ENCODE data around the gene AGMO. TPM values are rescaled to one million over a fixed set of nuclear protein-coding genes. Genes with fewer than 3 reads are reported as not detected.

AGMO gene
- total RNA-seq, 1 donor, result not detected

DNA sequence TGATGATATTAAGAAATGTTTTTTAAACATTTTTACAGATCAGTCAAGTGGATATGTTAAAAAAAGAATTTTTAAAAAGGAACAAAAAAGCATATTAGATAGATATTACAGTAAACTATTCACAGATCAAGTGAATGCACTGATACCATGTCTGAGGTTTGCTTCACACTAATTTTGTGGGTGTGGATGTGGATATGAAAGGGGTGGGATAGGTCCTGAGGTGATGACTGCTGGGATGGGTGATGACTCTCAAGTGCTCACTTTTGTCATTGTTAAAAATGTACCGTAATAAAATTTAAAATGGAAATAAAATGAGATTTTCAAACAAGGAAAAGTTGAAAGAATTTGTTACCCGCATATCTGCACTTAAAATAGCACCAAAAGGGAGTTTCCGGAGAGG lies 54.1 kb downstream of the AGMO start:
- no peak overlapping the region for H3K4me3 ChIP-seq (ENCODE audit: low read depth, low read length)
- DNase-seq (ENCODE audit: low read depth), result no peak
- TF ChIP-seq, protein P1, sequence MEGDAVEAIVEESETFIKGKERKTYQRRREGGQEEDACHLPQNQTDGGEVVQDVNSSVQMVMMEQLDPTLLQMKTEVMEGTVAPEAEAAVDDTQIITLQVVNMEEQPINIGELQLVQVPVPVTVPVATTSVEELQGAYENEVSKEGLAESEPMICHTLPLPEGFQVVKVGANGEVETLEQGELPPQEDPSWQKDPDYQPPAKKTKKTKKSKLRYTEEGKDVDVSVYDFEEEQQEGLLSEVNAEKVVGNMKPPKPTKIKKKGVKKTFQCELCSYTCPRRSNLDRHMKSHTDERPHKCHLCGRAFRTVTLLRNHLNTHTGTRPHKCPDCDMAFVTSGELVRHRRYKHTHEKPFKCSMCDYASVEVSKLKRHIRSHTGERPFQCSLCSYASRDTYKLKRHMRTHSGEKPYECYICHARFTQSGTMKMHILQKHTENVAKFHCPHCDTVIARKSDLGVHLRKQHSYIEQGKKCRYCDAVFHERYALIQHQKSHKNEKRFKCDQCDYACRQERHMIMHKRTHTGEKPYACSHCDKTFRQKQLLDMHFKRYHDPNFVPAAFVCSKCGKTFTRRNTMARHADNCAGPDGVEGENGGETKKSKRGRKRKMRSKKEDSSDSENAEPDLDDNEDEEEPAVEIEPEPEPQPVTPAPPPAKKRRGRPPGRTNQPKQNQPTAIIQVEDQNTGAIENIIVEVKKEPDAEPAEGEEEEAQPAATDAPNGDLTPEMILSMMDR (IDR thresholded peaks at IDR 0.05; ENCODE audit: insufficient read depth, low read depth, low read length), result no peak

- H3K4me3 ChIP-seq (ENCODE audit: low read depth, low read length), result no peak overlapping the region
- no peak for DNase-seq (ENCODE audit: low read depth)
- TF ChIP-seq, protein P1 (IDR thresholded peaks at IDR 0.05; ENCODE audit: insufficient read depth, low read depth, low read length), result no peak
These were observed 54.6 kb downstream of the AGMO start for GRCh38 chr7:15507171-15507570.

DNA sequence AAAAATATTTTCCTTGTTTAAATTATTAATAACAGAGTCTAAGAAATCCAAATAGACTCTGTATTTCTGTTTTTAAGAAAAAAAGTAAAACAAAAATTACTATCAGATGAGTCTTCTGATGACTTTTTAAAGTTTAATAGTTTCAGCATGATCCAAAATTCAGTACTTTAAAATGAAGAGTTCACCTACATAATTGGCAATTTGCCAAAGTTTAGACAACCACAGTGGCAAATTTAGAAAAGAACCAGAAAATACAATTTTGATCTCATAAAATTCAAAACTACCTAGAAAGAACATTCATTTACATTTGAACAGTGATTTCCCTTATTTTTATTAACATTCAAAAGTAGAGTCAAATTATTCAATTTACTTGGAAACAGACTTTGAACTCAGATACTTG lies 56.1 kb downstream of the AGMO start:
- no peak for DNase-seq (ENCODE audit: low read depth)
- TF ChIP-seq, protein P1 (IDR thresholded peaks at IDR 0.05; ENCODE audit: insufficient read depth, low read depth, low read length), result no peak
- H3K4me3 ChIP-seq (ENCODE audit: low read depth, low read length), result no peak overlapping the region

GRCh38 chr7:15504351-15504750 lies 57.5 kb downstream of the AGMO start:
- no peak for DNase-seq (ENCODE audit: low read depth)
- TF ChIP-seq, protein P1 (IDR thresholded peaks at IDR 0.05; ENCODE audit: insufficient read depth, low read depth, low read length), result no peak
- H3K4me3 ChIP-seq (ENCODE audit: low read depth, low read length), result no peak overlapping the region

- no peak overlapping the region for H3K4me3 ChIP-seq (ENCODE audit: low read depth, low read length)
- no peak for DNase-seq (ENCODE audit: low read depth)
- TF ChIP-seq, protein P1 (IDR thresholded peaks at IDR 0.05; ENCODE audit: insufficient read depth, low read depth, low read length), result peak; percentile 18
These were observed 58.1 kb downstream of the AGMO start for GRCh38 chr7:15503603-15504290.

GRCh38 chr7:15498465-15498864 lies 63.4 kb downstream of the AGMO start:
- DNase-seq (ENCODE audit: low read depth), result no peak
- H3K4me3 ChIP-seq (ENCODE audit: low read depth, low read length), result no peak overlapping the region
- TF ChIP-seq, protein P1 (IDR thresholded peaks at IDR 0.05; ENCODE audit: insufficient read depth, low read depth, low read length), result no peak

DNA sequence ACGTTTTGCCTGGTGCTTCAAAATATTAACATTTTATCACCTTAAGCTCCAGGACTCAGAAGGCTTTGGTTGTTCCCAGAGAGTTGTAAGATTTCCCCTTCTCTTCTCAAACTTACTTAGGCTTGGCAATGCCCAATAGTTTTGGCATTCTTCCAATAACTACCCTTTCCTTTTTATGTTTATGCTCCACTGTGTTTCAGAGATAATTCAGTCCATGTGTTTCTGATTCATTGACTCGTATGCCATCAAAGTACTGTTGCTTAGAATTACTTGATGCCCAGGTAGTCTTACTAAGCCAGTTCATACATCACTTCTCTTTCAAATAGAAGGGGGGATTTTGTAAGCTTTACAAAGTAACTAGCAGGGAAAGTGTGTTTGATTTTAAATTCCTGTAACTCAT lies 66.6 kb downstream of the AGMO start:
- DNase-seq (ENCODE audit: low read depth), result no peak
- TF ChIP-seq, protein P1 (IDR thresholded peaks at IDR 0.05; ENCODE audit: insufficient read depth, low read depth, low read length), result no peak
- H3K4me3 ChIP-seq (ENCODE audit: low read depth, low read length), result no peak overlapping the region
